GM23338 (cell line): ENCODE results near the gene TXNDC9. TPM values are rescaled to one million over a fixed set of nuclear protein-coding genes. Genes with fewer than 3 reads are reported as not detected.
A peak's percentile ranks its signal among the peaks of the same experiment; 100 is the strongest.

Source experiments
- ATAC-seq: fragments of 200-7000 bp; cut with Tn5 transposase; 3 replicates; pipeline ENCODE4 v1.9.1; 2020
- DNase-seq: peaks from one replicate; pipeline ENCODE4 v3.0.0-alpha.2; 2015; ENCODE audit warnings: low spot score
- H2AFZ ChIP-seq: fragments of 200-600 bp; sonication (generic); 2 replicates; pipeline ENCODE4 v1.8.0; 2016; ENCODE audit warnings: antibody characterized with exemption, mild to moderate bottlenecking, moderate library complexity
- H3F3A ChIP-seq: fragments of 200-600 bp; sonication (generic); replicated peaks from 2 replicates; pipeline ENCODE4 v1.8.0; 2017; ENCODE audit warnings: antibody characterized with exemption, mixed run types, low read depth
- H3K27ac ChIP-seq: fragments of 200-600 bp; sonication (generic); 2 replicates; pipeline ENCODE4 v1.6.1; 2016; ENCODE audit warnings: low read depth
- H3K27me3 ChIP-seq: fragments of 200-600 bp; sonication (generic); 2 replicates; pipeline ENCODE4 v1.8.0; 2016; ENCODE audit warnings: mild to moderate bottlenecking, mixed run types, moderate library complexity; ENCODE audit not compliant: insufficient read depth
- H3K36me3 ChIP-seq: fragments of 200-600 bp; sonication (generic); 2 replicates; pipeline ENCODE4 v1.8.0; 2016; ENCODE audit warnings: mild to moderate bottlenecking; ENCODE audit not compliant: insufficient read depth
- H3K4me1 ChIP-seq: fragments of 200-600 bp; sonication (generic); 2 replicates; pipeline ENCODE4 v1.8.0; 2016; ENCODE audit warnings: mild to moderate bottlenecking, moderate library complexity; ENCODE audit not compliant: insufficient read depth
- H3K4me2 ChIP-seq: fragments of 200-600 bp; sonication (generic); 2 replicates; pipeline ENCODE4 v1.7.1; 2017; ENCODE audit warnings: mixed run types
- H3K4me3 ChIP-seq: fragments of 200-600 bp; sonication (generic); 2 replicates; pipeline ENCODE4 v1.6.1; 2016; ENCODE audit warnings: mixed run types
- H3K79me2 ChIP-seq: fragments of 200-600 bp; sonication (generic); replicated peaks from 2 replicates; pipeline ENCODE4 v1.8.0; 2017; ENCODE audit warnings: mild to moderate bottlenecking; ENCODE audit not compliant: insufficient read depth
- H3K9me2 ChIP-seq: fragments of 200-600 bp; sonication (generic); 2 replicates; pipeline ENCODE4 v1.8.0; 2017; ENCODE audit not compliant: insufficient read depth
- H4K20me1 ChIP-seq: fragments of 200-600 bp; sonication (generic); replicated peaks from 2 replicates; pipeline ENCODE4 v1.8.0; 2017; ENCODE audit warnings: mild to moderate bottlenecking; ENCODE audit not compliant: insufficient read depth
- H3K27ac Mint-ChIP-seq: 2 replicates; pipeline ENCODE4 v1.8.0; 2020; ENCODE audit warnings: inconsistent platforms, mild to moderate bottlenecking, moderate library complexity, mixed read lengths
- H3K27me3 Mint-ChIP-seq: 3 replicates; pipeline ENCODE4 v1.8.0; 2022; ENCODE audit warnings: low read depth, mild to moderate bottlenecking, moderate library complexity, mixed read lengths, inconsistent platforms; ENCODE audit not compliant: insufficient read depth, poor library complexity
- H3K36me3 Mint-ChIP-seq: 3 replicates; pipeline ENCODE4 v1.8.0; 2021; ENCODE audit warnings: low read depth, mild to moderate bottlenecking, inconsistent platforms, moderate library complexity, mixed read lengths
- H3K4me1 Mint-ChIP-seq: 3 replicates; pipeline ENCODE4 v1.8.0; 2020; ENCODE audit warnings: mild to moderate bottlenecking, inconsistent platforms, mixed read lengths
- H3K4me3 Mint-ChIP-seq: 3 replicates; pipeline ENCODE4 v1.8.0; 2021; ENCODE audit warnings: moderate library complexity, mild to moderate bottlenecking, inconsistent platforms, mixed read lengths
- H3K9me3 Mint-ChIP-seq: 3 replicates; pipeline ENCODE4 v1.8.0; 2020; ENCODE audit warnings: moderate library complexity, mild to moderate bottlenecking, inconsistent platforms, mixed read lengths
- CTCF ChIP-seq, 2 experiments: fragments of 200-600 bp in 1 of 2; sonication (generic) in 1 of 2; conservative IDR thresholded peaks; 2 replicates each; pipeline versions ENCODE4 v1.5.1 to v1.6.1; 2016 to 2017; ENCODE audit warnings: antibody characterized with exemption in 2 of 2, low read depth in 2 of 2, mild to moderate bottlenecking in 2 of 2, moderate library complexity in 1 of 2
- ETS1 ChIP-seq: IDR thresholded peaks from 2 replicates; pipeline ENCODE4 v1.6.1; 2016; ENCODE audit warnings: antibody characterized with exemption
- JUNB ChIP-seq: IDR thresholded peaks from one replicate; pipeline ENCODE4 v1.6.1; 2016; ENCODE audit warnings: antibody characterized with exemption; ENCODE audit not compliant: unreplicated experiment
- NANOG ChIP-seq: IDR thresholded peaks from 2 replicates; pipeline ENCODE4 v1.6.1; 2016; ENCODE audit warnings: antibody characterized with exemption, borderline replicate concordance
- POLR2AphosphoS5 ChIP-seq: IDR thresholded peaks from 2 replicates; pipeline ENCODE4 v1.6.1; 2016; ENCODE audit warnings: antibody characterized with exemption, low read depth
- STAT1 ChIP-seq: IDR thresholded peaks from one replicate; pipeline ENCODE4 v1.6.1; 2016; ENCODE audit warnings: antibody characterized with exemption; ENCODE audit not compliant: unreplicated experiment
- ZNF114 ChIP-seq: fragments of 250-450 bp; sonication (Bioruptor Pico); IDR thresholded peaks from 2 replicates; pipeline ENCODE4 v1.5.0; 2020; ENCODE audit warnings: mild to moderate bottlenecking, moderate library complexity
- ZNF462 ChIP-seq: fragments of 250-450 bp; sonication (Bioruptor Pico); IDR thresholded peaks from 2 replicates; pipeline ENCODE4 v1.5.0; 2020; ENCODE audit warnings: mild to moderate bottlenecking, moderate library complexity
- polyA plus RNA-seq: library from polyadenylated mRNA; unstranded; fragments of >200 nt; fragmentation: Nextera tagmentation; extraction: Ambion mirVana; gene quantifications from 2 replicates; pipeline ENCODE4 v1.2.1, GENCODE V29; 2016
- total RNA-seq: library from RNA; depleted of rRNA; stranded (reverse); fragments of >200 nt; shearing (Covaris generic); gene quantifications from 2 replicates; pipeline ENCODE4 v1.2.3, GENCODE V29; 2014

The TXNDC9 gene
- total and polyA plus RNA-seq, 2 experiments from 2014 or later: 54.4 to 67.4 TPM

GRCh38 chr2:99336804-99337112, 625 bp upstream of the TXNDC9 start:
- H3K4me3 ChIP-seq: peak overlapping the region; percentile 80
- H3K4me2 ChIP-seq: peak overlapping the region; percentile 88
- H3K27me3 Mint-ChIP-seq: no peaks in the 10 kb centered on the region
- peaks cover 16% of the 10 kb centered on the region for H3K36me3 Mint-ChIP-seq
- H3K9me2 ChIP-seq: no peaks in the 10 kb centered on the region
- peaks cover 30% of the 10 kb centered on the region for H4K20me1 ChIP-seq
- peaks cover 87% of the 10 kb centered on the region for H3K79me2 ChIP-seq
- peaks cover 11% of the 10 kb centered on the region for H3K4me1 ChIP-seq
- H3K36me3 ChIP-seq: peaks cover 12% of the 10 kb centered on the region
- no peak overlapping the region for H3K27ac Mint-ChIP-seq
- no peak overlapping the region for H3K4me3 Mint-ChIP-seq
- H3F3A ChIP-seq: 0 out of 2 replicates have a peak, but pooled peaks cover 4% of the 10 kb centered on the region
- H3K27me3 ChIP-seq: no peaks in the 10 kb centered on the region
- H3K27ac ChIP-seq: peak overlapping the region; percentile 36
- no peaks in the 10 kb centered on the region for H3K9me3 Mint-ChIP-seq
- DNase-seq (no peak), ATAC-seq (peak; percentile 16)
- H2AFZ ChIP-seq: peak overlapping the region; percentile 94
- H3K4me1 Mint-ChIP-seq: peaks cover 6% of the 10 kb centered on the region
- no peak for TF ChIP-seq POLR2AphosphoS5
- no peak for TF ChIP-seq ZNF462 (CRISPR knock-in tag)
- TF ChIP-seq ETS1: no peak
- TF ChIP-seq JUNB: no peak
- TF ChIP-seq STAT1: no peak
- no peak for TF ChIP-seq NANOG
- no peak for TF ChIP-seq ZNF114 (CRISPR knock-in tag)
- no peak for TF ChIP-seq CTCF (conservative IDR thresholded peaks at IDR 0.05; ENCODE audit: low read depth in 2 of 2)
